GM18909 (cell line): ENCODE results near the gene DGKQ.

Experiments used
- ATAC-seq: cut with Tn5 transposase; IDR thresholded peaks from one replicate; pipeline ENCODE4 v1.9.1; 2021; ENCODE audit warnings: mild to moderate bottlenecking; ENCODE audit not compliant: unreplicated experiment, poor library complexity

Gene DGKQ

DNA sequence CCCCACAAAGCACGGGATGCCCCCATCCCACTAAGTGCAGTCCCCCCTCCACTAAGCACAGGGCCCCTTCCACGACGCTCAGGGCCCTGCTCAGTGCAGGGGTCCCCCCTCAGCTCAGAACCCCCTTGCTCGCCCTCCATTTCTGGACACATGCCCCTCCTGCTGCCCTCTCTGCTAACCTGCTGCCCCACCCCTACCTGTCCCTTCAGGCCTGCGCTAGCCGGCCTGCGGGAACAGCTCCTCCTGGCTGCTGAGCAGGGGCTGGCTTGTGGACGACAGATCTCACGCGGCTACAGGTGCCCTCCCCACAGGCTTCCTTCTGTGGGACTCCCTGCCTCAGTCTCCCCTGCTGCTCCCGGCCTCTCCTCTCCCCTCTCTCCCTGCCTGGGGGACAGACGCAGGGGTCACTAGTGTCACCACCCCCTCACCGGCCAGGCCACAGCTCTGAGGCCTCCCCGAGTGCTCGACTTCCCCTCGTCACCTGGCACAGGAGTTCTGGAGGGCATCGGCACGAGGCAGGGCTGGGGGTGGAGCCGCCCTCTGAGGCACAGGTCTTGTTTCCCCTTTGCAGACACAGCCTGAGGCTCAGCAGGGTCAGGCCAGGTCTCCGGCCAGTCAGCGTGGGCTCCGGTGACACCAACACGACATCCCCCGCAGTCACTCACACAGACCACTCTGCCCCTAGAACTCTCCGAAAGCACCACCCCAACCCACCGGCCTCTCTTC, 62.8 kb downstream of the DGKQ start:
- no peak for ATAC-seq

DNA sequence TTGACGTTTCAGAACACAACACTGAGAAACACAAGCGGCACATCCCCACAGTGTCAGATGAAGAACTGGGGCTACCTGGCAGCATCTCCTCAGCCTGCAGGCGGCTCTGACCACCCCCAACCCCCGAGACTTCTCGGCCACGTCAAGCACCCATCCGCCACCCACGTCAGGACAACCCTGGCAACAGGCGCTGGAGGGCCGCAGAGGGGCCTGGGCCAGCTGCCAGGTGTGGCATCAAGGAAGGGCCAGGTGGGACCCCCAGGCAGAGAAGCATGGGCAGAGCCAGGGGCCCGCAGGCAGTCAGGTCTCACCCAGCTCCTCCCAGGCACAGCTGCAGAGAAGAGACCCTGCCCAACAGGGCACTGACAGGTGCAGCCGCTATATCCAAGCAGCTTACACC, 63.5 kb downstream of the DGKQ start:
- no peak for ATAC-seq

DNA sequence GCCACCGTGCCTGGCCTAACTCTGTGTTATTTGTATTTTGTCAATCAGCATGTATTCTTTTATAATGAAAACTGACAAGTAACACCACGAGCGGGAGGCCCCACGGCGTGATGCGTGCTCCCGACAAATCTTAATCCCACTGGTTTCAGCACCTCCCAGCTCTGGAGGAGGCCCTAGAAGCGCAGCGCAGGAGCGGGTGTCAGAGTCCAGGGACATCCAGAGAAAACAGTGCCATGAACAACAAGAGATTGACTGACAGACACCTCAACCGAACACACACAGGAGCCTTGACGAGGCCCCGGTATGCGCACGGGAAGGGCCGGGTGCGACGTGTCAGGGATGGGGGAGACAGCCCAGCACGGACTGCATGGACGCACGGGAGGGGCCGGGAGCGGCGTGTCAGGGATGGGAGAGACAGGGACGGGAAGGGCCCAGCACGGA, 64.2 kb downstream of the DGKQ start:
- ATAC-seq: no peak
